ENCODE data around the gene KCNE4. TPM values are rescaled to one million over a fixed set of nuclear protein-coding genes. Genes with fewer than 3 reads are reported as not detected.

KCNE4 gene
- total RNA-seq, 1 experiment from 2014 or later: not detected

- DNase-seq: no peak
- Histone ChIP-seq H4K20me1 (ENCODE audit: low read length) (no peaks in the 10 kb centered on the region), H3K9me3 (ENCODE audit: low read length) (no peaks in the 10 kb centered on the region), H3F3A (ENCODE audit: low read length, unreplicated experiment) (no peaks in the 10 kb centered on the region), H3K4me3 (ENCODE audit: low read length) (no peak overlapping the region), H3K9me2 (replicated peaks; ENCODE audit: low read length) (no peaks in the 10 kb centered on the region), H2AFZ (ENCODE audit: low read length) (no peak overlapping the region), H3K27me3 (ENCODE audit: low read length) (no peaks in the 10 kb centered on the region), H3K27ac (ENCODE audit: low read length) (no peak overlapping the region), H3K4me2 (ENCODE audit: low read length) (no peak overlapping the region), H3K79me2 (ENCODE audit: low read length) (no peaks in the 10 kb centered on the region), H3K4me1 (ENCODE audit: insufficient read depth, low read length) (no peaks in the 10 kb centered on the region), H3K9ac (ENCODE audit: low read length) (no peak overlapping the region), H3K36me3 (ENCODE audit: low read depth, low read length) (no peaks in the 10 kb centered on the region)
- ChIA-PET CTCF (no interaction called here), POLR2A (ENCODE audit: unreplicated experiment) (no interaction called here)
- TF ChIP-seq CTCF (conservative IDR thresholded peaks at IDR 0.05; ENCODE audit: low read depth, low read length): no peak
- no peak for TF ChIP-seq EZH2phosphoT487 (IDR thresholded peaks at IDR 0.05; ENCODE audit: borderline replicate concordance, low read length)
- no peak for TF ChIP-seq EZH2 (IDR thresholded peaks at IDR 0.05; ENCODE audit: low read length, unreplicated experiment)
- no peak for ATAC-seq
- intact Hi-C loops (cut with micrococcal nuclease): no loop called here
- no TSS peak for BruUV-seq (replicated peaks)
Observed at GRCh38 chr2:223096235-223096970, 44.4 kb downstream of the KCNE4 start.

- no peak for ATAC-seq
Observed at GRCh38 chr2:223097888-223098383, 45.9 kb downstream of the KCNE4 start.

More at GRCh38 chr2:223097888-223098383, 45.9 kb downstream of the KCNE4 start:
- Histone ChIP-seq H3F3A (ENCODE audit: low read length, unreplicated experiment) (no peaks in the 10 kb centered on the region), H3K27ac (ENCODE audit: low read length) (no peak overlapping the region), H2AFZ (ENCODE audit: low read length) (no peak overlapping the region), H3K36me3 (ENCODE audit: low read depth, low read length) (no peaks in the 10 kb centered on the region), H3K79me2 (ENCODE audit: low read length) (no peaks in the 10 kb centered on the region), H3K9me2 (replicated peaks; ENCODE audit: low read length) (no peaks in the 10 kb centered on the region), H3K9ac (ENCODE audit: low read length) (no peak overlapping the region), H4K20me1 (ENCODE audit: low read length) (no peaks in the 10 kb centered on the region), H3K27me3 (ENCODE audit: low read length) (no peaks in the 10 kb centered on the region), H3K4me1 (ENCODE audit: insufficient read depth, low read length) (no peaks in the 10 kb centered on the region), H3K9me3 (ENCODE audit: low read length) (no peaks in the 10 kb centered on the region), H3K4me3 (ENCODE audit: low read length) (no peak overlapping the region), H3K4me2 (ENCODE audit: low read length) (no peak overlapping the region)
- BruUV-seq (replicated peaks): no TSS peak
- no peak for DNase-seq
- ChIA-PET CTCF (no interaction called here), POLR2A (ENCODE audit: unreplicated experiment) (no interaction called here)
- no peak for TF ChIP-seq EZH2phosphoT487 (IDR thresholded peaks at IDR 0.05; ENCODE audit: borderline replicate concordance, low read length)
- TF ChIP-seq CTCF (conservative IDR thresholded peaks at IDR 0.05; ENCODE audit: low read depth, low read length): no peak
- TF ChIP-seq EZH2 (IDR thresholded peaks at IDR 0.05; ENCODE audit: low read length, unreplicated experiment): no peak
- intact Hi-C loops (cut with micrococcal nuclease): no loop called here

All from PC-3 (cell line).